ENCODE results near the gene ARPC5L. TPM values are rescaled to one million over a fixed set of nuclear protein-coding genes. Genes with fewer than 3 reads are reported as not detected.
A peak's percentile ranks its signal among the peaks of the same experiment; 100 is the strongest.

Gene ARPC5L
- total RNA-seq, 1 donor from 2014 or later: 42.1 TPM

- Histone ChIP-seq H3K4me3 (no peak overlapping the region), H3K27me3 (no peaks in the 10 kb centered on the region), H3K9me3 (no peaks in the 10 kb centered on the region), H3K36me3 (no peaks in the 10 kb centered on the region), H3K4me1 (no peaks in the 10 kb centered on the region), H3K27ac (no peak overlapping the region)
- ATAC-seq (no peak), DNase-seq (no peak)
- no peak for TF ChIP-seq CTCF (IDR thresholded peaks at IDR 0.05)
- intact Hi-C loops (cut with DNase I): no loop called here
Observed at GRCh38 chr9:124846969-124847368, 15.0 kb upstream of the ARPC5L start.

- no peaks in the 10 kb centered on the region for H3K36me3 ChIP-seq
- intact Hi-C loops (cut with DNase I): no loop called here
- no peak overlapping the region for H3K27ac ChIP-seq
- H3K27me3 ChIP-seq: no peaks in the 10 kb centered on the region
- H3K9me3 ChIP-seq: no peaks in the 10 kb centered on the region
- H3K4me3 ChIP-seq: no peak overlapping the region
- peaks cover 9% of the 10 kb centered on the region for H3K4me1 ChIP-seq
- TF ChIP-seq CTCF (IDR thresholded peaks at IDR 0.05): no peak
- ATAC-seq (no peak), DNase-seq (no peak)
Observed at GRCh38 chr9:124849801-124850200, 12.1 kb upstream of the ARPC5L start.

- H3K4me1 ChIP-seq: peaks cover 9% of the 10 kb centered on the region
- intact Hi-C loops (cut with DNase I): loop anchor here (2.0 kb wide), 1 partner anchor 79 kb away; no protein-coding TSS in a partner anchor
- no peak for TF ChIP-seq CTCF (IDR thresholded peaks at IDR 0.05)
- peak overlapping the region; percentile 42 for H3K4me3 ChIP-seq
- ATAC-seq (no peak), DNase-seq (no peak)
- no peaks in the 10 kb centered on the region for H3K9me3 ChIP-seq
- H3K27me3 ChIP-seq: no peaks in the 10 kb centered on the region
- H3K36me3 ChIP-seq: peaks cover 9% of the 10 kb centered on the region
- H3K27ac ChIP-seq: no peak overlapping the region
Observed at GRCh38 chr9:124852121-124852828, 9.7 kb upstream of the ARPC5L start.

GRCh38 chr9:124852829-124853531 lies 8.9 kb upstream of the ARPC5L start, which contains the start of gene WDR38:
TSS of gene WDR38 (plus strand) at chr9:124853460. CDS start at chr9:124853532, 72 bp downstream.
- intact Hi-C loops (cut with DNase I): loop anchor here (2.0 kb wide), 1 partner anchor 80 kb away; no protein-coding TSS in a partner anchor
- Histone ChIP-seq H3K27ac (no peak within 1 kb of the TSS), H3K9me3 (no peaks in the 10 kb centered on the region), H3K36me3 (peaks cover 16% of the 10 kb centered on the region), H3K4me3 (peak within 1 kb of the TSS; percentile 42), H3K4me1 (peaks cover 9% of the 10 kb centered on the region), H3K27me3 (no peaks in the 10 kb centered on the region)
- DNase-seq (peak; percentile 88), ATAC-seq (peak; percentile 94)
- TF ChIP-seq CTCF (IDR thresholded peaks at IDR 0.05): peak; percentile 98

GRCh38 chr9:124853605-124854143 lies 8.3 kb upstream of the ARPC5L start:
- intact Hi-C loops (cut with DNase I): loop anchor here (2.0 kb wide), 1 partner anchor 81 kb away; no protein-coding TSS in a partner anchor
- ATAC-seq: no peak
- Histone ChIP-seq H3K27me3 (no peaks in the 10 kb centered on the region), H3K36me3 (peaks cover 23% of the 10 kb centered on the region), H3K4me1 (peaks cover 9% of the 10 kb centered on the region), H3K9me3 (no peaks in the 10 kb centered on the region), H3K27ac (no peak overlapping the region), H3K4me3 (peak overlapping the region; percentile 42)
- DNase-seq: no peak
- no peak for TF ChIP-seq CTCF (IDR thresholded peaks at IDR 0.05)

All from upper lobe of right lung (tissue), 1 donor.